HCT116 (cell line): Measurements from ENCODE around the gene MTM1. TPM values are rescaled to one million over a fixed set of nuclear protein-coding genes. Genes with fewer than 3 reads are reported as not detected.

Experiments
- ATAC-seq: fragments of 200-7000 bp; cut with Tn5 transposase; 2 replicates; pipeline ENCODE4 v1.9.1; 2020; ENCODE audit warnings: mild to moderate bottlenecking, moderate library complexity
- BruUV-seq: library from RNA; stranded (reverse); fragments of 400-500 nt; replicated peaks from 2 replicates; lab custom pipeline; 2021; lab: Mats Ljungman, UMichigan
- CTCF ChIA-PET: fragments of 300-600 bp; sonication (Branson Sonifier 250); formaldehyde crosslinking; loops from one replicate; lab custom pipeline; 2021; ENCODE audit warnings: antibody characterized with exemption; lab: Charles Lee
- POLR2A ChIA-PET: fragments of 300-600, 350-600 bp; sonication (Branson Sonifier 250); formaldehyde crosslinking; loops from one replicate; lab custom pipeline; 2021; ENCODE audit warnings: antibody characterized with exemption; lab: Charles Lee
- RAD21 ChIA-PET, 2 experiments: fragments of 300-600 bp; sonication (Branson Sonifier 250); formaldehyde crosslinking; loops; one replicate each; lab custom pipeline; 2023; ENCODE audit warnings: low total read pairs in 2 of 2; ENCODE audit not compliant: uncharacterized antibody in 2 of 2, unreplicated experiment in 2 of 2, low non-redundant PET in 1 of 2; lab: Charles Lee
- DNase-seq: peaks from one replicate; pipeline ENCODE4 v3.0.0-alpha.2; 2010; ENCODE audit warnings: low read depth, low spot score
- H2AFZ ChIP-seq: fragments of 200-600 bp; shearing (Covaris generic), sonication (generic); 2 replicates; pipeline ENCODE4 v1.6.1; 2017; ENCODE audit warnings: low read depth, mixed run types, mixed read lengths, antibody characterized with exemption, low read length; ENCODE audit not compliant: poor library complexity, severe bottlenecking
- H3K27ac ChIP-seq: 2 replicates; pipeline ENCODE4 v1.5.1; 2012; ENCODE audit warnings: low read depth, low read length
- H3K27me3 ChIP-seq: fragments of 200-600 bp; sonication (generic); 2 replicates; pipeline ENCODE4 v1.6.1; 2016; ENCODE audit warnings: mixed run types, low read length, mixed read lengths; ENCODE audit not compliant: insufficient read depth
- H3K36me3 ChIP-seq, 2 experiments: fragments of 200-500 bp in 1 of 2; fragments of 200-600 bp in 1 of 2; sonication (Bioruptor generic) in 1 of 2; sonication (generic) in 1 of 2; 2 replicates each; pipeline versions ENCODE4 v1.5.1 to v1.6.1; 2014 to 2016; ENCODE audit warnings: low read length in 2 of 2, inconsistent platforms in 1 of 2, mixed read lengths in 1 of 2, mixed run types in 1 of 2; ENCODE audit not compliant: insufficient read depth in 2 of 2, control insufficient read depth in 1 of 2
- H3K4me1 ChIP-seq, 2 experiments: fragments of 200-600 bp in 1 of 2; sonication (generic) in 1 of 2; 2 replicates each; pipeline versions ENCODE4 v1.5.1 to v1.6.1; 2012 to 2017; ENCODE audit warnings: low read length in 2 of 2, inconsistent platforms in 1 of 2, mild to moderate bottlenecking in 1 of 2, mixed read lengths in 1 of 2, mixed run types in 1 of 2, moderate library complexity in 1 of 2; ENCODE audit not compliant: insufficient read depth in 2 of 2, control insufficient read depth in 1 of 2
- H3K4me2 ChIP-seq: fragments of 200-600 bp; sonication (generic); 2 replicates; pipeline ENCODE4 v1.6.1; 2017; ENCODE audit warnings: mixed run types, low read length, mixed read lengths
- H3K4me3 ChIP-seq, 2 experiments: fragments of 200-600 bp in 1 of 2; sonication (generic) in 1 of 2; replicated peaks in 1 of 2; 2 replicates each; pipeline ENCODE4 v1.5.1; 2011 to 2016; ENCODE audit warnings: low read length in 2 of 2, control low read depth in 1 of 2, low read depth in 1 of 2, mild to moderate bottlenecking in 1 of 2, mixed read lengths in 1 of 2, mixed run types in 1 of 2
- H3K79me2 ChIP-seq: fragments of 200-600 bp; sonication (generic); 2 replicates; pipeline ENCODE4 v1.6.1; 2017; ENCODE audit warnings: mild to moderate bottlenecking, mixed run types, low read length, moderate library complexity, mixed read lengths; ENCODE audit not compliant: insufficient read depth
- H3K9ac ChIP-seq: fragments of 200-600 bp; sonication (generic); 2 replicates; pipeline ENCODE4 v1.6.1; 2016; ENCODE audit warnings: low read length, mixed read lengths
- H3K9me2 ChIP-seq: fragments of 200-600 bp; sonication (generic), shearing (Covaris generic); 2 replicates; pipeline ENCODE4 v1.6.1; 2017; ENCODE audit warnings: mixed run types, mild to moderate bottlenecking, moderate library complexity; ENCODE audit not compliant: insufficient read depth
- H3K9me3 ChIP-seq, 2 experiments: fragments of 200-500 bp in 1 of 2; fragments of 200-600 bp in 1 of 2; sonication (Bioruptor generic) in 1 of 2; sonication (generic) in 1 of 2; 2 replicates each; pipeline ENCODE4 v1.6.1; 2014 to 2017; ENCODE audit warnings: low read length in 2 of 2, mixed read lengths in 2 of 2, inconsistent platforms in 1 of 2, low read depth in 1 of 2, mild to moderate bottlenecking in 1 of 2, mixed run types in 1 of 2, moderate library complexity in 1 of 2; ENCODE audit not compliant: control insufficient read depth in 1 of 2, insufficient read depth in 1 of 2
- H4K20me1 ChIP-seq: fragments of 200-600 bp; sonication (generic), shearing (Covaris generic); 2 replicates; pipeline ENCODE4 v1.6.1; 2017; ENCODE audit warnings: mixed run types, mild to moderate bottlenecking, moderate library complexity; ENCODE audit not compliant: insufficient read depth
- CBX3 ChIP-seq: IDR thresholded peaks from 2 replicates; pipeline ENCODE4 v1.6.1; 2012; ENCODE audit warnings: low read depth
- CEBPB ChIP-seq: IDR thresholded peaks from 2 replicates; pipeline ENCODE4 v1.6.1; 2012; ENCODE audit warnings: low read depth
- EGR1 ChIP-seq: IDR thresholded peaks from 2 replicates; pipeline ENCODE4 v1.6.1; 2012; ENCODE audit warnings: low read depth
- EZH2 ChIP-seq: fragments of 200-600 bp; sonication (generic); IDR thresholded peaks from 2 replicates; pipeline ENCODE4 v1.6.1; 2017; ENCODE audit warnings: antibody characterized with exemption, mixed run types
- JUND ChIP-seq: IDR thresholded peaks from 2 replicates; pipeline ENCODE4 v1.6.1; 2012
- RAD21 ChIP-seq: IDR thresholded peaks from 2 replicates; pipeline ENCODE4 v1.6.1; 2012; ENCODE audit warnings: low read depth, mild to moderate bottlenecking
- SP1 ChIP-seq: IDR thresholded peaks from 2 replicates; pipeline ENCODE4 v1.6.1; 2012; ENCODE audit warnings: low read depth
- SRF ChIP-seq: IDR thresholded peaks from 2 replicates; pipeline ENCODE4 v1.6.1; 2012; ENCODE audit warnings: low read depth
- YY1 ChIP-seq: IDR thresholded peaks from 2 replicates; pipeline ENCODE4 v1.6.1; 2011; ENCODE audit warnings: low read length, low read depth, moderate library complexity, mild to moderate bottlenecking; ENCODE audit not compliant: insufficient replicate concordance; ENCODE audit errors: extremely low read depth
- ZBTB33 ChIP-seq: IDR thresholded peaks from 2 replicates; pipeline ENCODE4 v1.6.1; 2011; ENCODE audit warnings: mild to moderate bottlenecking, low read length, moderate library complexity; ENCODE audit not compliant: insufficient replicate concordance; ENCODE audit errors: extremely low read depth
- ZFX ChIP-seq: fragments of 450-650 bp; IDR thresholded peaks from 2 replicates; pipeline ENCODE4 v1.6.1; 2017
- intact Hi-C: fragments of 100-400 bp; cut with micrococcal nuclease; formaldehyde crosslinking; loops from 2 replicates; pipeline ENCODE4 v1.10.0; 2022
- total RNA-seq: library from RNA; stranded (reverse); gene quantifications from one replicate; pipeline ENCODE4 v1.2.1, GENCODE V29; 2021; ENCODE audit not compliant: unreplicated experiment
- TF ChIP-seq, protein P1 (sequence below): IDR thresholded peaks from 2 replicates; pipeline ENCODE4 v1.6.1; 2012; ENCODE audit warnings: low read depth
- TF ChIP-seq, protein P2 (sequence below): IDR thresholded peaks from 2 replicates; pipeline ENCODE4 v1.6.1; 2012
- TF ChIP-seq, protein P3 (sequence below), 3 experiments: fragments of 200-600 bp in 1 of 3; sonication (generic) in 1 of 3; IDR thresholded peaks in 2 of 3; conservative IDR thresholded peaks in 1 of 3; 2 replicates each; pipeline ENCODE4 v1.5.1; 2012 to 2017; ENCODE audit warnings: low read depth in 2 of 3, low read length in 2 of 3, antibody characterized with exemption in 1 of 3, borderline replicate concordance in 1 of 3, control low read depth in 1 of 3, mild to moderate bottlenecking in 1 of 3, mixed read lengths in 1 of 3, mixed run types in 1 of 3, moderate library complexity in 1 of 3; ENCODE audit not compliant: insufficient read depth in 1 of 3

MTM1 gene
- total RNA-seq, 1 experiment from 2014 or later, result 6.5 TPM

GRCh38 chrX:150700107-150700506 lies 131.7 kb downstream of the MTM1 start (continued):
- TF ChIP-seq ZBTB33, result no peak
- TF ChIP-seq JUND, result no peak

DNA sequence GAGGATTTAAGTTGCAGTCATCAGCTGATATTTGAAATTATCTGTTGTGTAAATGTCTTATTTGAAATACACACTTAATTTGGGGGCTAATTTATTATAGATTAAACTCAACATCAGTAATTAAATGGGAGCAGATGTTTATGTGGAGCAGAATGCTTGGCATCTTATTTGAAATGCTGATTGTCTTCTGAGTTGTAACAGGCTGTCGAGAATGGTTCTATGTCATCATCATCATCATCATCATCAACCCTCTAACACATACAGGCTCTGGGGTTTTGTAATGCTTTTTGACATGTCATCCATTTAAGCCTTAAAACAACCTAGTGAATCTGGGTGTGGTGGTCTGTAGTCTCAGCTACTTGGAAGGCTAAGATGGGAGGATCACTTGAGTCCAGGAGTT lies 133.0 kb downstream of the MTM1 start:
- BruUV-seq, result no TSS peak

More for the DNA sequence above, 133.0 kb downstream of the MTM1 start:
- TF ChIP-seq RAD21, result no peak
- TF ChIP-seq SP1, result no peak
- no peak for TF ChIP-seq EZH2
- TF ChIP-seq CBX3, result no peak
- TF ChIP-seq, protein P1, sequence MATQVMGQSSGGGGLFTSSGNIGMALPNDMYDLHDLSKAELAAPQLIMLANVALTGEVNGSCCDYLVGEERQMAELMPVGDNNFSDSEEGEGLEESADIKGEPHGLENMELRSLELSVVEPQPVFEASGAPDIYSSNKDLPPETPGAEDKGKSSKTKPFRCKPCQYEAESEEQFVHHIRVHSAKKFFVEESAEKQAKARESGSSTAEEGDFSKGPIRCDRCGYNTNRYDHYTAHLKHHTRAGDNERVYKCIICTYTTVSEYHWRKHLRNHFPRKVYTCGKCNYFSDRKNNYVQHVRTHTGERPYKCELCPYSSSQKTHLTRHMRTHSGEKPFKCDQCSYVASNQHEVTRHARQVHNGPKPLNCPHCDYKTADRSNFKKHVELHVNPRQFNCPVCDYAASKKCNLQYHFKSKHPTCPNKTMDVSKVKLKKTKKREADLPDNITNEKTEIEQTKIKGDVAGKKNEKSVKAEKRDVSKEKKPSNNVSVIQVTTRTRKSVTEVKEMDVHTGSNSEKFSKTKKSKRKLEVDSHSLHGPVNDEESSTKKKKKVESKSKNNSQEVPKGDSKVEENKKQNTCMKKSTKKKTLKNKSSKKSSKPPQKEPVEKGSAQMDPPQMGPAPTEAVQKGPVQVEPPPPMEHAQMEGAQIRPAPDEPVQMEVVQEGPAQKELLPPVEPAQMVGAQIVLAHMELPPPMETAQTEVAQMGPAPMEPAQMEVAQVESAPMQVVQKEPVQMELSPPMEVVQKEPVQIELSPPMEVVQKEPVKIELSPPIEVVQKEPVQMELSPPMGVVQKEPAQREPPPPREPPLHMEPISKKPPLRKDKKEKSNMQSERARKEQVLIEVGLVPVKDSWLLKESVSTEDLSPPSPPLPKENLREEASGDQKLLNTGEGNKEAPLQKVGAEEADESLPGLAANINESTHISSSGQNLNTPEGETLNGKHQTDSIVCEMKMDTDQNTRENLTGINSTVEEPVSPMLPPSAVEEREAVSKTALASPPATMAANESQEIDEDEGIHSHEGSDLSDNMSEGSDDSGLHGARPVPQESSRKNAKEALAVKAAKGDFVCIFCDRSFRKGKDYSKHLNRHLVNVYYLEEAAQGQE, result no peak
- no peak for TF ChIP-seq CEBPB
- TF ChIP-seq YY1, result no peak
- TF ChIP-seq SRF, result no peak
- TF ChIP-seq, protein P2, sequence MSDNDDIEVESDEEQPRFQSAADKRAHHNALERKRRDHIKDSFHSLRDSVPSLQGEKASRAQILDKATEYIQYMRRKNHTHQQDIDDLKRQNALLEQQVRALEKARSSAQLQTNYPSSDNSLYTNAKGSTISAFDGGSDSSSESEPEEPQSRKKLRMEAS, result no peak
- no peak for TF ChIP-seq ZFX
- TF ChIP-seq EGR1, result no peak
- TF ChIP-seq, protein P3, sequence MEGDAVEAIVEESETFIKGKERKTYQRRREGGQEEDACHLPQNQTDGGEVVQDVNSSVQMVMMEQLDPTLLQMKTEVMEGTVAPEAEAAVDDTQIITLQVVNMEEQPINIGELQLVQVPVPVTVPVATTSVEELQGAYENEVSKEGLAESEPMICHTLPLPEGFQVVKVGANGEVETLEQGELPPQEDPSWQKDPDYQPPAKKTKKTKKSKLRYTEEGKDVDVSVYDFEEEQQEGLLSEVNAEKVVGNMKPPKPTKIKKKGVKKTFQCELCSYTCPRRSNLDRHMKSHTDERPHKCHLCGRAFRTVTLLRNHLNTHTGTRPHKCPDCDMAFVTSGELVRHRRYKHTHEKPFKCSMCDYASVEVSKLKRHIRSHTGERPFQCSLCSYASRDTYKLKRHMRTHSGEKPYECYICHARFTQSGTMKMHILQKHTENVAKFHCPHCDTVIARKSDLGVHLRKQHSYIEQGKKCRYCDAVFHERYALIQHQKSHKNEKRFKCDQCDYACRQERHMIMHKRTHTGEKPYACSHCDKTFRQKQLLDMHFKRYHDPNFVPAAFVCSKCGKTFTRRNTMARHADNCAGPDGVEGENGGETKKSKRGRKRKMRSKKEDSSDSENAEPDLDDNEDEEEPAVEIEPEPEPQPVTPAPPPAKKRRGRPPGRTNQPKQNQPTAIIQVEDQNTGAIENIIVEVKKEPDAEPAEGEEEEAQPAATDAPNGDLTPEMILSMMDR (IDR thresholded peaks at IDR 0.05 in 2 of 3, conservative IDR thresholded peaks at IDR 0.05 in 1 of 3; ENCODE audit: borderline replicate concordance in 1 of 3, insufficient read depth in 1 of 3, low read depth in 2 of 3, low read length in 2 of 3), result no peak
- Histone ChIP-seq H3K9ac (no peak overlapping the region), H3K4me1 (no peaks in the 10 kb centered on the region), H2AFZ (no peak overlapping the region), H3K9me2 (no peaks in the 10 kb centered on the region), H3K27ac (no peak overlapping the region), H3K4me2 (no peak overlapping the region), H3K79me2 (peaks cover 19% of the 10 kb centered on the region), H3K9me3 (no peaks in the 10 kb centered on the region), H3K27me3 (no peaks in the 10 kb centered on the region), H3K4me3 (no peak overlapping the region), H4K20me1 (no peaks in the 10 kb centered on the region), H3K36me3 (no peaks in the 10 kb centered on the region)
- DNase-seq (no peak), ATAC-seq (no peak)
- CTCF ChIA-PET, result no interaction called here
- RAD21 ChIA-PET, result no interaction called here
- POLR2A ChIA-PET, result no interaction called here
- intact Hi-C loops, result no loop called here
